GM21619 (cell line): ENCODE data around the gene ZNF850.
"Not testable (repeated sequence)": the region's sequence is repeated elsewhere in the genome, so short reads cannot be mapped to it uniquely, and the experiment has no call there.

ENCODE experiments used
- ATAC-seq: cut with Tn5 transposase; IDR thresholded peaks from one replicate; pipeline ENCODE4 v1.9.1; 2021; ENCODE audit not compliant: unreplicated experiment

ZNF850 gene

DNA sequence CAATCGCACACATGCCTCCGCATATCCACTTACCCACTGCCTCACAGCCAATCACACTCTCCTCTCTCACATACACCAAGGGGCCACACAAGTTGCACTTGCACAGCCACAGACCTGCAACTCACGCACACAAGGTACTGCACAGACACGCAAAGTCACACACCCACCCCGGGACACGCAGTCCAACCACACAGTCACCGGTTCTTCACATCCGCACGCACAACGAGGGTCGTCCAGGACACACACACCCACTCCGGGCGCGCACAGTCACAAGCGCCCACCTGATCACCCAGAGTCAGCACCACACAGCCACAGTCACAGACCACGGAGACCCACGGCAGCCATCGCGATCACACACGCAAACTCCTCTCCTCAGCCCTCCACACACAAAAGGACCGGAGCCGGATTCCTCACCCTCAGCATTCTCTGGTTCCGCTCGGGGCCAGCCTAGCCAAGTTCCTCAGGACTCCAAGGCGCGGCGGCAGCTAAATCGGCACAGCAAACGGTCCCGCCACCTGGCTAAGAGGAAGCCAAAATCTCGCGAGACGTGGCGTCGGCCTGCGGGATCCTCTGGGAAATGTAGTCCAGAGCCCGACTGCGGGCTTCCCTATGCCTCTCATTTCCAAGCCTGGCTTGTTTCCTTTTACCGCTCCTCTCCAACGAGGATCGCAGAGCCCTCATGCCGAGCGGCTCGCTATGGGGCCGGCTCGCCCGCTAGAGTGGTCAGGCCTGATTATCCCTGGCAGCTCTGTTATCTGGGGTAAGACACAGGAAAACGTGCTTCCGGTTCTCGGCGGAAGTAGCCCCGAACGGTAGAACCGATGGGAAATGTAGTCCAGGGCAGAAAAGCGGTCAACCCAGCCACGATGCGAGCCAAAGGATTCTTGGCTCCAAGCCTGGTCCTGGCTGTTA, at the start of gene ZNF850:
Gene ZNF850, minus strand, starts transcription at position 497 of the 912 bp plus-strand sequence. CDS start 10,201 bp downstream, outside the sequence.
- peak; percentile 88 for ATAC-seq

DNA sequence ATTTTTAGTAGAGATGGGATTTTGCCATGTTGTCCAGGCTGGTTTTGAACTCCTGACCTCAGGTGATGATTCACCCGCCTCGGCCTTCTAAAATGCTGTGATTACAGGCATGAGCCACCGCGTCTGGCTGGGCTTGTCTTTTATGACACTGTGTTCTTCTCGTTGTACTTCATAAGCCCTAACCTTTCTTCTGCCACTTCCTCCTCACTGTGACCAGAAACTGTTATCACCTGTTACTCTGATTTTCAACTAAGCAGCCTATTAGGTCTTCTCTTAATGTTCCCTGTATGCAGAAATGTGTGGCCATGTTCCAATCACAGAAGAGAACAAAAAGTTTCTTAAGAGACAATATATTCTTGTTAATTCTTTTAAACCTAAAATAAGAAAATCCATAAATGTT, 49.2 kb upstream of the ZNF850 start:
- ATAC-seq = no peak

DNA sequence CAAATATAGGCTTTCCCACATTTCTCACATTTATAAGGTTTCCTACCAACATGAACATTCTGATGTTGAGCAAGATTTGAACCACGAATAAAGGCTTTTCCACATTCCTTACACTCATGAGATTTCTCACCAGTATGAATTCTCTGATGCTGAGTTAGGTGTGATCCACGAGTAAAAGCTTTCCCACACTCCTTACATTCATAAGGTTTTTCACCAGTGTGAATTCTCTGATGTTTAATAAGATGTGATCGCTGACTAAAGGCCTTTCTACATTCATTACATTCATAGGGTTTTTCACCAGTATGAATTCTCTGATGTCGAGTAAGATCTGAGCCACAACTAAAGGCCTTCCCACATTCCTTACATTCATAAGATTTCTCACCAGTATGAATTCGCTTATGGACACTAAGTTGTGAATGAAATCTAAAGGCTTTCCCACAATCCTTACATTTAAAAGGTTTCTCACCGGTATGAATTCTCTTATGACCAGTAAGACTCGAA, 46.6 kb upstream of the ZNF850 start:
- ATAC-seq = no peak

- ATAC-seq = no peak
Measured at GRCh38 chr19:36807029-36807428, 34.4 kb upstream of the ZNF850 start.

GRCh38 chr19:36805364-36805763, 32.8 kb upstream of the ZNF850 start:
- ATAC-seq = no peak

DNA sequence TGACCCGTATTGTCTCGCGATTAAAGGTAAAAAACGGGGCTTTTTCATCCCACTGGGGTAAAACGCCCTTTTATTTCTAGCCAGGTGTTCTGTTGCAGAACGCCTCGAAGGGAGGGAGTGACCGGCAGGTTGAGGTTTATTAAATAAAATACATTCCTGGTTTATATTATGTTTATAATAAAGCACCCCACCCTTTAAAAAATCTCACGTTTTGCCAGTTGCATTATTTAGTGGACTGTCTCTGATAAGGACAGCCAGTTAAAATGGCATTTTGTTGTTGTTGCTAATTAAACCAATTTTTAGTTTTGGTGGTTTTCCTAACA, 25.1 kb upstream of the ZNF850 start:
- no peak for ATAC-seq

DNA sequence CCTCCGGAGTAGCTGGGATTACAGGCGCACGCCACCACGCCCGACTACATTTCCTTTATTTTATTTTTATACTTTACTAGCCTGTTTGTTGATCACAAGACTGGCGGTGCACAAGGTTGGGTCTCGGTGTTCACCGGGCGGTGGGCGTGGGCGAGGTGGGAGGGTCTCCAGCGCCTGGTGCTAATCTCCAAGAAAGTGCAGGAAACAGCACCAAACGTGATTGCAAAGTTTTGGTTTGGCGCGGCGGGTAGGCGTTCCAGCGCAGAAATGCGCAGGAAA, 24.0 kb upstream of the ZNF850 start:
- no peak for ATAC-seq

- ATAC-seq = not testable (repeated sequence)
Measured at GRCh38 chr19:36791420-36792141, 19.0 kb upstream of the ZNF850 start.

DNA sequence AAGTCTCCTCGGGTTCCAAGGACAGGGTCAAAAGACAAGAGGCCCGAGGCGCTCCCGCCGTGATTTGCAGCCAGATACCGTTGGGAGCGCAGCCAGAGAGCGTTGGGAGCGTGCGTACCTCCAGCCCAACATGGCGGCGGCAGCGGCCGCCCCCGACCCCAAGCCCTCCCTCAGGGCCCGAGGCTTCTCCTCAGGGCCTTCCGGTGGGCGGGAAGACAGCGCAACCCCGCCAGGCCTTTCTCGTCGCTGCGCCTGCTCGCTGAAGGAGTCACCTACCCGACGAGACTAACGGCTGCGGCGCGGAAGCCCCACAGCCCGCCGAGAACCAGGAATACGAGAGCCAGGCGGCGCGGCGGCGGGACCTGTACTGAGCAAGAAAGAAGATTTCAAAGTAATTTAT, 3.2 kb upstream of the ZNF850 start:
- no peak for ATAC-seq

- ATAC-seq = no peak
Measured at GRCh38 chr19:36773223-36773579, 594 bp upstream of the ZNF850 start.

- ATAC-seq = no peak
Measured at GRCh38 chr19:36771261-36772231, 1.1 kb downstream of the ZNF850 start.

- no peak for ATAC-seq
Measured at GRCh38 chr19:36750066-36750691, 22.4 kb downstream of the ZNF850 start.

DNA sequence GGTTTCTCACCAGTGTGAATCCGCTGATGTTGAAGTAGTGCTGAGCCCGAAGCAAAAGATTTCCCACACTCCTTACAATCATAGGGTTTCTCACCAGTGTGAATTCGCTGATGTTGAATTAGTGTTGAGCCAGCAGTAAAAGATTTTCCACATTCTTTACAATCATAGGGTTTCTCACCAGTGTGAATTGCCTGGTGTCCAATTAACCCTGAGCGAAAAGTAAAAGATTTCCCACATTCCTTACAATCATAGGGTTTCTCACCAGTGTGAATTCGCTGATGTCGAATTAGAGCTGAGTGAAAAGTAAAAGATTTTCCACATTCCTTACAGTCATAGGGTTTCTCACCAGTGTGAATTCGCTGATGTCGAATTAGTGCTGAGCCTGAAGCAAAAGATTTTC, 23.0 kb downstream of the ZNF850 start:
- not testable (repeated sequence) for ATAC-seq

- ATAC-seq = no peak
Measured at GRCh38 chr19:36748431-36749275, 24.0 kb downstream of the ZNF850 start.

DNA sequence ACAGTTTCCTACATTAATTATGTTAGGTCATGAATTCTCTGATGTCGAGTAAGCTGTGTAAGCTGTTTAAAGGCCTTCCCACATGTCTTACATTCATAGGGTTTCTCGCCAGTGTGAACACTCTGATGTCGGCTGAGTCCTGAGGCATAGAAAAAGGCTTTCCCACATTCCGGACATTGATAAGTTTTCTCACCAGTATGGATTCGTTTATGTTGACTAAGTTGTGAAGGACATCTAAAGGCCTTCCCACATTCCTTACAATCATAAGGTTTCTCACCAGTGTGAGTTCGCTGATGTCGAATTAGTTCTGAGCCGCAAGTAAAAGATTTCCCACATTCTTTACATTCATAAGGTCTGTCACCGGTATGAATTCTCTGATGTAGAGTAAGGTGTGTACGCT, 24.9 kb downstream of the ZNF850 start:
- ATAC-seq = no peak

DNA sequence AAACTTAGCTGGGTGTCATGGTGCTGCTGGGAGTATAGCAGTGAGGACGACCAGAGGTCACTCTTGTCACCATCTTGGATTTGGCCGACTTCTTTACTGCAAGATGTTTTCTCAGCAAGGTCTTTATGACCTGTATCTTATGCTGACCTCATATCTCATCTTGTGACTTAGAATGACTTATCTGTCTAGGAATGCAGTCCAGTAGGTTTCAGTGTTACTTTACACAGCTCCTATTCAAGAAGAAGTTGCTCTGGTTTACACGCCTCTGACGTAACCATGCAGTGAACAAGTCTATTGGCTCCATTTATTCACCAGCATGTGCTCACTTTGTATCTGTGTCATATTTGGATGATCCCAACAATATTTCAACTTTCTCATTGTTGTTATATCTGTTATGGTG, 26.7 kb downstream of the ZNF850 start:
- ATAC-seq = no peak

- ATAC-seq = not testable (repeated sequence)
Measured at GRCh38 chr19:36736166-36736565, 36.4 kb downstream of the ZNF850 start.

GRCh38 chr19:36719687-36720556, 52.7 kb downstream of the ZNF850 start:
- no peak for ATAC-seq

GRCh38 chr19:36709423-36709822, 63.2 kb downstream of the ZNF850 start:
- no peak for ATAC-seq
